ENCODE results near the gene APBA3.

DNA sequence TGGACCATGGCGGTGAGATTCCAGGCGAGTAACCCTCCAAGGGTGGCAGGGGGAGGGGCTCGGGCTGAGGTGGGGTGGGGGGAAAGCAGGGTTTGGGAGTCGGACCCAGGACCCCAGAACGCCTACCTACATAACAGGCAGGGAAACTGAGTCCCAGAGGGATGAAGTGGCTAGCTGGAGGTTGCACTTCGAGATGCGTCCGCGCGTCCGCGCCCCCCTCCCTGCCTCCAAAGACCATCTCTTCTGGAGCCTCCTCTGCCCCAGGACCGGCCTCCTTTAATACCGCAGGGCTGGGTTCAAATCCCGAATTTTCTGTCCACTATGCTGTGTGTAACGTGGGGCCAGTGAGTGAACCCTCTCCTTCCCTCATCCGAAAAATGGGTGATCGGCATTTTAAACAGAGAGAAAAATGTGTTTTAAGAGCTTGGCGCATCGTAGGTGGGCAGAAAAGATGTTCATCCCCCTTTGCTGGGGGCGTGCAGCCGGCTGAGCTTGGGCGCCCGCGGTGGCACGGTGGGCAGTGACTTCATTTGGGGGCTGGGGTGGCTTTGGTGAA is 39.5 kb downstream of the APBA3 start:
- TF ChIP-seq POLR2A (IDR thresholded peaks at IDR 0.05; ENCODE audit: low read depth, low read length) (no peak), TAF1 (IDR thresholded peaks at IDR 0.05; ENCODE audit: borderline replicate concordance, low read depth, low read length) (no peak), POLR2AphosphoS5 (IDR thresholded peaks at IDR 0.05; ENCODE audit: low read depth, low read length) (no peak)

Measured in GM12892 (cell line).